OCI-LY7 (cell line): Measurements from ENCODE around the gene CYP19A1. TPM values are rescaled to one million over a fixed set of nuclear protein-coding genes. Genes with fewer than 3 reads are reported as not detected.

Experiments
- BruUV-seq: library from RNA; stranded (reverse); fragments of 400-500 nt; replicated peaks from 2 replicates; lab custom pipeline; 2021; lab: Mats Ljungman, UMichigan
- CTCF ChIA-PET: fragments of 300-600 bp; sonication (Branson Sonifier 250); formaldehyde crosslinking; loops from one replicate; lab custom pipeline; 2022; ENCODE audit warnings: antibody characterized with exemption; ENCODE audit not compliant: unreplicated experiment; lab: Charles Lee
- POLR2A ChIA-PET: fragments of 300-600 bp; sonication (Branson Sonifier 250); formaldehyde crosslinking; loops from one replicate; lab custom pipeline; 2022; ENCODE audit warnings: antibody characterized with exemption; lab: Charles Lee
- DNase-seq: peaks from one replicate; pipeline ENCODE4 v3.0.0-alpha.2; 2015; ENCODE audit warnings: low spot score
- H2AFZ ChIP-seq: fragments of 200-600 bp; sonication (generic), shearing (Covaris generic); 2 replicates; pipeline ENCODE4 v1.6.1; 2014; ENCODE audit warnings: mild to moderate bottlenecking, antibody characterized with exemption, low read length, moderate library complexity
- H3K27ac ChIP-seq: fragments of 200-600 bp; sonication (generic); 2 replicates; pipeline ENCODE4 v1.5.1; 2014; ENCODE audit warnings: mixed run types, low read depth, mild to moderate bottlenecking, moderate library complexity, low read length, inconsistent platforms; ENCODE audit not compliant: poor library complexity, severe bottlenecking
- H3K36me3 ChIP-seq: fragments of 200-600 bp; sonication (generic); 2 replicates; pipeline ENCODE4 v1.6.1; 2014; ENCODE audit warnings: mild to moderate bottlenecking, antibody characterized with exemption, low read length, moderate library complexity, mixed read lengths; ENCODE audit not compliant: insufficient read depth
- H3K4me1 ChIP-seq: fragments of 200-600 bp; sonication (generic); 2 replicates; pipeline ENCODE4 v1.5.1; 2014; ENCODE audit warnings: mild to moderate bottlenecking, low read length; ENCODE audit not compliant: insufficient read depth, poor library complexity, severe bottlenecking
- H3K4me2 ChIP-seq: fragments of 200-600 bp; sonication (generic); 2 replicates; pipeline ENCODE4 v1.6.1; 2014; ENCODE audit warnings: mild to moderate bottlenecking, low read length
- H3K4me3 ChIP-seq: fragments of 200-600 bp; sonication (generic); 2 replicates; pipeline ENCODE4 v1.5.1; 2014; ENCODE audit warnings: mild to moderate bottlenecking, low read depth, low read length; ENCODE audit not compliant: poor library complexity, severe bottlenecking
- H3K79me2 ChIP-seq: fragments of 200-600 bp; sonication (generic); 2 replicates; pipeline ENCODE4 v1.6.1; 2016; ENCODE audit warnings: low read depth, mild to moderate bottlenecking, low read length, moderate library complexity, mixed read lengths; ENCODE audit not compliant: insufficient read depth
- H3K9me2 ChIP-seq: fragments of 200-600 bp; sonication (generic); 2 replicates; pipeline ENCODE4 v1.6.1; 2016; ENCODE audit warnings: mild to moderate bottlenecking, low read length, mixed read lengths; ENCODE audit not compliant: insufficient read depth
- H3K9me3 ChIP-seq: fragments of 200-600 bp; sonication (generic); 2 replicates; pipeline ENCODE4 v1.6.1; 2014; ENCODE audit warnings: mild to moderate bottlenecking, mixed run types, low read length, mixed read lengths
- H4K20me1 ChIP-seq: fragments of 200-600 bp; sonication (generic); 2 replicates; pipeline ENCODE4 v1.6.1; 2014; ENCODE audit warnings: mild to moderate bottlenecking, antibody characterized with exemption, low read length, moderate library complexity, mixed read lengths; ENCODE audit not compliant: insufficient read depth
- EZH2phosphoT487 ChIP-seq: fragments of 200-600 bp; sonication (generic); IDR thresholded peaks from 2 replicates; pipeline ENCODE4 v1.6.1; 2018; ENCODE audit warnings: low read depth, borderline replicate concordance, mild to moderate bottlenecking, mixed run types, antibody characterized with exemption, low read length, moderate library complexity, mixed read lengths
- intact Hi-C: fragments of 100-400 bp; cut with micrococcal nuclease; formaldehyde crosslinking; loops from one replicate; pipeline ENCODE4 v1.10.0; 2022; ENCODE audit not compliant: unreplicated experiment
- total RNA-seq, 2 experiments: library from RNA; depleted of rRNA in 1 of 2; stranded (reverse); fragments of >200 nt in 1 of 2; shearing (Covaris generic) in 1 of 2; gene quantifications; 2 replicates each; pipeline ENCODE4 v1.2.3, GENCODE V29; 2014 to 2022
- TF ChIP-seq, protein P1 (sequence below): fragments of 200-600 bp; sonication (generic); conservative IDR thresholded peaks from 2 replicates; pipeline ENCODE4 v1.5.1; 2014; ENCODE audit warnings: mild to moderate bottlenecking, antibody characterized with exemption, low read length, moderate library complexity, mixed read lengths

The CYP19A1 gene
- total RNA-seq, 2 experiments from 2014 or later: 0.13 TPM; not detected in 1

DNA sequence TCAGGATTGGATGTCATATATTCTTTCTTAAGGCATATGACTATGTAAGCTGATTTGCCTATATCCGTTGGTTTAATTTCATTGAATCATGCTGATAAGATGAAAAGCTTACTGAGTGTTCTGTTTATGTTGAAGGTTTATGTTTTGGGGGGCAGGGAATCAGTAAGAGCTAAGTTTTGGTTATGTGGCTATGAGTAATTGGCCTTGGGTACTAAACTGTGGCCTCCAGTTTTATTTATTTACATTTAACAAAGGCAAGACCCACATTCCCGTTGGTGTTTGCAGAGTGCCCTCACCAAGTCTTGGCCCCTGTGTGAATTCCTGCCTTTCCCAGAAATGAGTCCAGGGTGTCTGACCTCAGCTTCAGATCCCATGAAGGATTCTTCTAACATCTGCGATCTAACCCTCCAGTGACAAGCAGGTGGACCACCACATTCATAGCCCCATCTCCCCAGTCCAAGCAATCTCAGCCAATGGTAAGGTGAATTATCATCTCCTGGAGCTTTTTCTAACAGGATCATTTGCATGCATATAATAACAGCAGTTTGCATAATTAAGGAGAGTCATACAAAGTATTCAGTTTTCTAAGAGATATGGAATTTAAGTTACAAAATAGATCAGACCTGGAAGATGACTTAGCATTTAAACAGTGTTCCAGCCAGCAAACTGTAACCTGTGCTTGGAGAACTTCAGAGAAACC, 30.5 kb upstream of the CYP19A1 start:
- H3K4me2 ChIP-seq: no peak overlapping the region
- H3K4me1 ChIP-seq: no peaks in the 10 kb centered on the region
- no TSS peak for BruUV-seq
- no peak overlapping the region for H3K4me3 ChIP-seq
- DNase-seq: no peak
- CTCF ChIA-PET: no interaction called here
- H3K79me2 ChIP-seq: no peaks in the 10 kb centered on the region
- no peak overlapping the region for H2AFZ ChIP-seq
- POLR2A ChIA-PET: interaction anchor here (0.6 to 0.7 kb wide), 3 partner anchors 13 to 55 kb away, joined by 3 to 4 read pairs (median 3); no protein-coding TSS in a partner anchor
- no peaks in the 10 kb centered on the region for H4K20me1 ChIP-seq
- no peaks in the 10 kb centered on the region for H3K36me3 ChIP-seq
- TF ChIP-seq EZH2phosphoT487: no peak
- TF ChIP-seq, protein P1, sequence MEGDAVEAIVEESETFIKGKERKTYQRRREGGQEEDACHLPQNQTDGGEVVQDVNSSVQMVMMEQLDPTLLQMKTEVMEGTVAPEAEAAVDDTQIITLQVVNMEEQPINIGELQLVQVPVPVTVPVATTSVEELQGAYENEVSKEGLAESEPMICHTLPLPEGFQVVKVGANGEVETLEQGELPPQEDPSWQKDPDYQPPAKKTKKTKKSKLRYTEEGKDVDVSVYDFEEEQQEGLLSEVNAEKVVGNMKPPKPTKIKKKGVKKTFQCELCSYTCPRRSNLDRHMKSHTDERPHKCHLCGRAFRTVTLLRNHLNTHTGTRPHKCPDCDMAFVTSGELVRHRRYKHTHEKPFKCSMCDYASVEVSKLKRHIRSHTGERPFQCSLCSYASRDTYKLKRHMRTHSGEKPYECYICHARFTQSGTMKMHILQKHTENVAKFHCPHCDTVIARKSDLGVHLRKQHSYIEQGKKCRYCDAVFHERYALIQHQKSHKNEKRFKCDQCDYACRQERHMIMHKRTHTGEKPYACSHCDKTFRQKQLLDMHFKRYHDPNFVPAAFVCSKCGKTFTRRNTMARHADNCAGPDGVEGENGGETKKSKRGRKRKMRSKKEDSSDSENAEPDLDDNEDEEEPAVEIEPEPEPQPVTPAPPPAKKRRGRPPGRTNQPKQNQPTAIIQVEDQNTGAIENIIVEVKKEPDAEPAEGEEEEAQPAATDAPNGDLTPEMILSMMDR: no peak
- no peaks in the 10 kb centered on the region for H3K9me3 ChIP-seq
- no peaks in the 10 kb centered on the region for H3K9me2 ChIP-seq
- intact Hi-C loops: no loop called here
- H3K27ac ChIP-seq: no peak overlapping the region

GRCh38 chr15:51368307-51368706, 29.9 kb upstream of the CYP19A1 start:
- H3K9me3 ChIP-seq: no peaks in the 10 kb centered on the region
- no peak for DNase-seq
- CTCF ChIA-PET: no interaction called here
- H3K4me2 ChIP-seq: no peak overlapping the region
- H3K9me2 ChIP-seq: no peaks in the 10 kb centered on the region
- POLR2A ChIA-PET: interaction anchor here (0.6 kb wide), 2 partner anchors 14 to 55 kb away, joined by 3 to 4 read pairs; no protein-coding TSS in a partner anchor
- H3K36me3 ChIP-seq: no peaks in the 10 kb centered on the region
- no peaks in the 10 kb centered on the region for H4K20me1 ChIP-seq
- TF ChIP-seq EZH2phosphoT487: no peak
- TF ChIP-seq, protein P1: no peak
- H3K27ac ChIP-seq: no peak overlapping the region
- no peaks in the 10 kb centered on the region for H3K79me2 ChIP-seq
- intact Hi-C loops: no loop called here
- H3K4me3 ChIP-seq: no peak overlapping the region
- BruUV-seq: no TSS peak
- H2AFZ ChIP-seq: no peak overlapping the region
- H3K4me1 ChIP-seq: no peaks in the 10 kb centered on the region

DNA sequence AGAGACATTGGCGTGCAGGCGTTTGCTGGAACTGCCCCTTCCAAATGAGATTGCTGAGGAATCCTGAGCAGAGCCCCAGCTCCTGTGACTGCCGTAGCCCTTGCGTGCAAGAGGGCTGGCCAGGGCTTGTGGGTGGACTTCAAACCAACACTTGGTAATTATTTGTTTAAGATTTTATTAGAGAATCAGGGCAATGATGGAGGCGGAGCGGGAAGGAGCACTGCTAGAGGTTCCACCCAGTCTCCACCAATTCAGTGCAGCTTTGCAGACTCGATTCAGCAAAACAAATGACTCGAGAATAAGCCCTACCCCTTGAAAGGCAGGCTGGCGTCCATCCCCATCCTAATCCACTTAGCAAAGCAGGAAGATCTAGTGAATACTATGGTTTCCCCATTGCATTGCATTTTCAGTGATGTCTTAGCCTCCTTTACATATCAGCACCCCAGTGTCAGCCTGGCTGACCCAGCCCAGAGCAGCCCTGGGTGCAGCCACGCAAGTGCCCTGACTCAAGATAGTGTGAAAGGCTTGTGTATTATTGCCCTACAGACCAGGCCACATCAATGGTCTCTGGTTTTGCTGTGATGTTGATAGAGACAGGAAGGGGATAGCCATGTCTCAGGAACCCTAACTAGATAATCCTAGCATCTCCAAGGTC, 29.1 kb upstream of the CYP19A1 start:
- H3K4me1 ChIP-seq: no peaks in the 10 kb centered on the region
- H3K9me3 ChIP-seq: no peaks in the 10 kb centered on the region
- ChIA-PET CTCF (no interaction called here), POLR2A (no interaction called here)
- H3K9me2 ChIP-seq: no peaks in the 10 kb centered on the region
- H3K4me3 ChIP-seq: no peak overlapping the region
- DNase-seq: no peak
- H2AFZ ChIP-seq: no peak overlapping the region
- TF ChIP-seq, protein P1: no peak
- TF ChIP-seq EZH2phosphoT487: no peak
- no peaks in the 10 kb centered on the region for H3K36me3 ChIP-seq
- H3K79me2 ChIP-seq: no peaks in the 10 kb centered on the region
- no peaks in the 10 kb centered on the region for H4K20me1 ChIP-seq
- intact Hi-C loops: no loop called here
- BruUV-seq: no TSS peak
- H3K4me2 ChIP-seq: no peak overlapping the region
- no peak overlapping the region for H3K27ac ChIP-seq
